ENCODE results near the gene SLCO3A1.

Gene SLCO3A1

GRCh38 chr15:92152983-92153382 lies 299.5 kb downstream of the SLCO3A1 start:
- no peak for ATAC-seq
- H3K36me3 Mint-ChIP-seq: no peaks in the 10 kb centered on the region
- H3K4me1 Mint-ChIP-seq: no peaks in the 10 kb centered on the region
- no peaks in the 10 kb centered on the region for H3K9me3 Mint-ChIP-seq
- no peak overlapping the region for H3K27ac Mint-ChIP-seq
- H3K27me3 Mint-ChIP-seq: no peaks in the 10 kb centered on the region
- H3K4me3 Mint-ChIP-seq: no peak overlapping the region

- H3K36me3 Mint-ChIP-seq: no peaks in the 10 kb centered on the region
- no peaks in the 10 kb centered on the region for H3K4me1 Mint-ChIP-seq
- no peak overlapping the region for H3K4me3 Mint-ChIP-seq
- H3K27me3 Mint-ChIP-seq: no peaks in the 10 kb centered on the region
- H3K9me3 Mint-ChIP-seq: no peaks in the 10 kb centered on the region
- no peak for ATAC-seq
- H3K27ac Mint-ChIP-seq: no peak overlapping the region
These were observed 300.1 kb downstream of the SLCO3A1 start for GRCh38 chr15:92153620-92154019.

GRCh38 chr15:92155934-92156333 lies 302.4 kb downstream of the SLCO3A1 start:
- Mint-ChIP-seq H3K9me3 (no peaks in the 10 kb centered on the region), H3K36me3 (no peaks in the 10 kb centered on the region)

GRCh38 chr15:92157666-92158298 lies 304.3 kb downstream of the SLCO3A1 start:
- no peaks in the 10 kb centered on the region for H3K27me3 Mint-ChIP-seq
- no peak overlapping the region for H3K4me3 Mint-ChIP-seq
- no peak overlapping the region for H3K27ac Mint-ChIP-seq
- H3K9me3 Mint-ChIP-seq: no peaks in the 10 kb centered on the region
- no peak for ATAC-seq
- peaks cover 6% of the 10 kb centered on the region for H3K4me1 Mint-ChIP-seq
- H3K36me3 Mint-ChIP-seq: no peaks in the 10 kb centered on the region

More at GRCh38 chr15:92155934-92156333, 302.4 kb downstream of the SLCO3A1 start:
- H3K4me3 Mint-ChIP-seq: no peak overlapping the region
- H3K27ac Mint-ChIP-seq: no peak overlapping the region
- no peak for ATAC-seq
- peaks cover 1% of the 10 kb centered on the region for H3K4me1 Mint-ChIP-seq
- no peaks in the 10 kb centered on the region for H3K27me3 Mint-ChIP-seq

- no peaks in the 10 kb centered on the region for H3K9me3 Mint-ChIP-seq
- H3K4me3 Mint-ChIP-seq: no peak overlapping the region
- no peaks in the 10 kb centered on the region for H3K36me3 Mint-ChIP-seq
- no peak overlapping the region for H3K27ac Mint-ChIP-seq
- H3K4me1 Mint-ChIP-seq: peaks cover 6% of the 10 kb centered on the region
- no peaks in the 10 kb centered on the region for H3K27me3 Mint-ChIP-seq
- ATAC-seq: peak; percentile 66
These were observed 304.9 kb downstream of the SLCO3A1 start for GRCh38 chr15:92158426-92158825.

- Mint-ChIP-seq H3K4me1 (peaks cover 6% of the 10 kb centered on the region), H3K36me3 (no peaks in the 10 kb centered on the region), H3K27ac (no peak overlapping the region), H3K4me3 (no peak overlapping the region), H3K9me3 (no peaks in the 10 kb centered on the region), H3K27me3 (no peaks in the 10 kb centered on the region)
- ATAC-seq: no peak
These were observed 306.0 kb downstream of the SLCO3A1 start for GRCh38 chr15:92159481-92159880.

GRCh38 chr15:92159906-92160841 lies 306.7 kb downstream of the SLCO3A1 start:
- Mint-ChIP-seq H3K27ac (no peak overlapping the region), H3K27me3 (no peaks in the 10 kb centered on the region), H3K36me3 (no peaks in the 10 kb centered on the region), H3K4me1 (peaks cover 6% of the 10 kb centered on the region), H3K4me3 (no peak overlapping the region), H3K9me3 (no peaks in the 10 kb centered on the region)
- ATAC-seq: no peak

GRCh38 chr15:92161039-92161670 lies 307.6 kb downstream of the SLCO3A1 start:
- peak; percentile 89 for ATAC-seq
- H3K9me3 Mint-ChIP-seq: no peaks in the 10 kb centered on the region
- peaks cover 6% of the 10 kb centered on the region for H3K4me1 Mint-ChIP-seq
- no peaks in the 10 kb centered on the region for H3K27me3 Mint-ChIP-seq
- peak overlapping the region; percentile 83 for H3K4me3 Mint-ChIP-seq
- peak overlapping the region; percentile 50 for H3K27ac Mint-ChIP-seq
- H3K36me3 Mint-ChIP-seq: no peaks in the 10 kb centered on the region

GRCh38 chr15:92162657-92163056 lies 309.1 kb downstream of the SLCO3A1 start:
- no peaks in the 10 kb centered on the region for H3K9me3 Mint-ChIP-seq
- no peak overlapping the region for H3K4me3 Mint-ChIP-seq
- H3K27ac Mint-ChIP-seq: no peak overlapping the region
- H3K27me3 Mint-ChIP-seq: no peaks in the 10 kb centered on the region
- H3K4me1 Mint-ChIP-seq: peaks cover 6% of the 10 kb centered on the region
- no peak for ATAC-seq
- H3K36me3 Mint-ChIP-seq: no peaks in the 10 kb centered on the region

- no peaks in the 10 kb centered on the region for H3K27me3 Mint-ChIP-seq
- no peaks in the 10 kb centered on the region for H3K36me3 Mint-ChIP-seq
- H3K4me3 Mint-ChIP-seq: no peak overlapping the region
- ATAC-seq: no peak
- no peak overlapping the region for H3K27ac Mint-ChIP-seq
- no peaks in the 10 kb centered on the region for H3K9me3 Mint-ChIP-seq
- H3K4me1 Mint-ChIP-seq: peaks cover 6% of the 10 kb centered on the region
These were observed 310.1 kb downstream of the SLCO3A1 start for GRCh38 chr15:92163641-92164040.

GRCh38 chr15:92164327-92165000 lies 311.0 kb downstream of the SLCO3A1 start:
- Mint-ChIP-seq H3K27me3 (no peaks in the 10 kb centered on the region), H3K36me3 (no peaks in the 10 kb centered on the region), H3K4me3 (no peak overlapping the region), H3K27ac (no peak overlapping the region), H3K4me1 (peaks cover 6% of the 10 kb centered on the region), H3K9me3 (no peaks in the 10 kb centered on the region)
- ATAC-seq: no peak

- Mint-ChIP-seq H3K27ac (no peak overlapping the region), H3K4me3 (no peak overlapping the region), H3K27me3 (no peaks in the 10 kb centered on the region), H3K4me1 (peaks cover 6% of the 10 kb centered on the region), H3K9me3 (no peaks in the 10 kb centered on the region), H3K36me3 (no peaks in the 10 kb centered on the region)
- ATAC-seq: no peak
These were observed 311.5 kb downstream of the SLCO3A1 start for GRCh38 chr15:92165001-92165346.

- Mint-ChIP-seq H3K4me1 (peaks cover 4% of the 10 kb centered on the region), H3K27ac (no peak overlapping the region), H3K9me3 (no peaks in the 10 kb centered on the region), H3K36me3 (no peaks in the 10 kb centered on the region), H3K27me3 (no peaks in the 10 kb centered on the region), H3K4me3 (no peak overlapping the region)
- no peak for ATAC-seq
These were observed 312.5 kb downstream of the SLCO3A1 start for GRCh38 chr15:92166029-92166428.

- Mint-ChIP-seq H3K9me3 (no peaks in the 10 kb centered on the region), H3K4me3 (no peak overlapping the region), H3K27me3 (no peaks in the 10 kb centered on the region), H3K4me1 (no peaks in the 10 kb centered on the region), H3K36me3 (no peaks in the 10 kb centered on the region), H3K27ac (no peak overlapping the region)
- ATAC-seq: no peak
These were observed 313.4 kb downstream of the SLCO3A1 start for GRCh38 chr15:92166751-92167405.

- H3K9me3 Mint-ChIP-seq: no peaks in the 10 kb centered on the region
- no peak for ATAC-seq
- no peaks in the 10 kb centered on the region for H3K4me1 Mint-ChIP-seq
- no peaks in the 10 kb centered on the region for H3K36me3 Mint-ChIP-seq
- H3K27me3 Mint-ChIP-seq: no peaks in the 10 kb centered on the region
- H3K4me3 Mint-ChIP-seq: no peak overlapping the region
- H3K27ac Mint-ChIP-seq: no peak overlapping the region
These were observed 313.9 kb downstream of the SLCO3A1 start for GRCh38 chr15:92167451-92167850.

Data from stimulated activated memory B cell treated with anti-CD40 and anti-IgM and Interleukin-4, amounts not matched to agents 10 μg/mL and 1 μg/mL and 100 μg/mL, for 72 hours (primary cell).